ENCODE measurements around the gene NARS2.

Gene NARS2

GRCh38 chr11:78391424-78391823, 183.2 kb downstream of the NARS2 start:
- Histone ChIP-seq H3K4me1 (ENCODE audit: control insufficient read depth, insufficient read depth, low read length) (peaks cover 11% of the 10 kb centered on the region), H3K27ac (ENCODE audit: insufficient read depth, low read depth, low read length, poor library complexity, severe bottlenecking) (no peak overlapping the region), H3K36me3 (ENCODE audit: control insufficient read depth, insufficient read depth, low read length) (no peaks in the 10 kb centered on the region), H3K9me3 (ENCODE audit: control insufficient read depth, low read length) (no peaks in the 10 kb centered on the region), H3K4me3 (ENCODE audit: insufficient read depth, low read depth, low read length) (no peak overlapping the region), H3K27me3 (ENCODE audit: control insufficient read depth, insufficient read depth, low read length, poor library complexity, severe bottlenecking) (no peaks in the 10 kb centered on the region)
- 92 to 94% methylated on average over 1 of the region's 1 CpG for WGBS, 2 experiments

GRCh38 chr11:78390809-78391208, 183.9 kb downstream of the NARS2 start:
- Histone ChIP-seq H3K9me3 (ENCODE audit: control insufficient read depth, low read length) (no peaks in the 10 kb centered on the region), H3K4me1 (ENCODE audit: control insufficient read depth, insufficient read depth, low read length) (peaks cover 8% of the 10 kb centered on the region), H3K4me3 (ENCODE audit: insufficient read depth, low read depth, low read length) (no peak overlapping the region), H3K36me3 (ENCODE audit: control insufficient read depth, insufficient read depth, low read length) (no peaks in the 10 kb centered on the region), H3K27me3 (ENCODE audit: control insufficient read depth, insufficient read depth, low read length, poor library complexity, severe bottlenecking) (no peaks in the 10 kb centered on the region), H3K27ac (ENCODE audit: insufficient read depth, low read depth, low read length, poor library complexity, severe bottlenecking) (no peak overlapping the region)
- 92 to 94% methylated on average over 5 of the region's 5 CpGs for WGBS, 2 experiments

- 90 to 94% methylated on average over 1 to 2 of the region's 3 CpGs for WGBS, 2 experiments
Measured at GRCh38 chr11:78386215-78386941, 188.3 kb downstream of the NARS2 start.

More at GRCh38 chr11:78386215-78386941, 188.3 kb downstream of the NARS2 start:
- H3K36me3 ChIP-seq (ENCODE audit: control insufficient read depth, insufficient read depth, low read length) = no peaks in the 10 kb centered on the region
- no peaks in the 10 kb centered on the region for H3K27me3 ChIP-seq (ENCODE audit: control insufficient read depth, insufficient read depth, low read length, poor library complexity, severe bottlenecking)
- H3K9me3 ChIP-seq (ENCODE audit: control insufficient read depth, low read length) = no peaks in the 10 kb centered on the region
- H3K27ac ChIP-seq (ENCODE audit: insufficient read depth, low read depth, low read length, poor library complexity, severe bottlenecking) = no peak overlapping the region
- peaks cover 4% of the 10 kb centered on the region for H3K4me1 ChIP-seq (ENCODE audit: control insufficient read depth, insufficient read depth, low read length)
- no peak overlapping the region for H3K4me3 ChIP-seq (ENCODE audit: insufficient read depth, low read depth, low read length)

Measured in ectodermal cell (in vitro differentiated cells).